Posterior vena cava (tissue), 2 donors: ENCODE measurements around the gene IFNAR2. TPM values are rescaled to one million over a fixed set of nuclear protein-coding genes. Genes with fewer than 3 reads are reported as not detected.
A peak's percentile ranks its signal among the peaks of the same experiment; 100 is the strongest.

ENCODE experiments used
- DNase-seq: peaks from one replicate; pipeline ENCODE4 v3.0.0-alpha.2; 2020; ENCODE audit warnings: low spot score
- intact Hi-C, 2 donors: fragments of 100-400 bp; cut with DNase I; formaldehyde crosslinking; loops; one replicate each; pipeline versions ENCODE4 v1.14.1 to v1.14.2; 2022 to 2023
- total RNA-seq, 2 donors: library from RNA; stranded (reverse); fragmentation: NEBNext Ultra II Directional; extraction: Animal tissue kit (Norgen Biotek cat#: 25700); gene quantifications; one replicate each; pipeline ENCODE4 v1.2.1, GENCODE V29; 2021
- donor health status: DM: yes; HTN: yes; CAD: no.
- donor health status: DM: yes; HTN: yes; CAD: no.

IFNAR2 gene
- total RNA-seq, 2 donors from 2014 or later, result 26.7 to 31.3 TPM

DNA sequence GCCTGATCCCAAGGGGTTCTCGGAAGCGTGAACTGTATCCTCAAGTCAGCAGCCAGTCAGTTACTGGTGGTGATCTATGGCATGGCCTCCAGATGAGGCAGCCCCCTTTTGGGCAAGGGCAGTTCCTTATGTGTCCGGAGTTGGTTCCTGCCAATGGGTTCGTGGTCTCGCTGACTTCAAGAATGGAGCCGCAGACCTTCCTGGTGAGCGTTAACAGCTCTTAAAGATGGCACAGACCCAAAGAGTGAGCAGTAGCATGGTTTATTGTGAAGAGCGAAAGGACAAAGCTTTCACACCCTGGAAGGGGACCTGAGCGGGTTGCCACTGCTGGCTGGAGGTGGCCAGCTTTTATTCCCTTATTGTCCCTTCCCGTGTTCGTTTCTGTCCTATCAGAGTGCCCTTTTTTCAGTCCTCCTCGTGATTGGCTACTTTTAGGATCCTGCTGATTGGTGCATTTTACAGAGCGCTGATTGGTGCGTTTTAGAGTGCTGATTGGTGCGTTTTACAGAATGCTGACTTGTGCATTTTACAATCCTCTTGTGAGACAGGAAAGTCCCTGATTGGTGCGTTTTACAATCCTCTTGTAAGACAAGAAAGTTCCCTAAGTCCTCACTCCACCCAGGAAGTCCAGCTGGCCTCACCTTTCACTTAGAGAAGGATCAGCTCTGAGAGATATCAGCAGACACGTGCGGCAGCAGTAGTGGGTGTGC, 27.5 kb downstream of the IFNAR2 start:
- no peak for DNase-seq
- intact Hi-C loops, result no loop called here

GRCh38 chr21:33258475-33258874, 28.7 kb downstream of the IFNAR2 start:
- intact Hi-C loops, result no loop called here
- no peak for DNase-seq

DNA sequence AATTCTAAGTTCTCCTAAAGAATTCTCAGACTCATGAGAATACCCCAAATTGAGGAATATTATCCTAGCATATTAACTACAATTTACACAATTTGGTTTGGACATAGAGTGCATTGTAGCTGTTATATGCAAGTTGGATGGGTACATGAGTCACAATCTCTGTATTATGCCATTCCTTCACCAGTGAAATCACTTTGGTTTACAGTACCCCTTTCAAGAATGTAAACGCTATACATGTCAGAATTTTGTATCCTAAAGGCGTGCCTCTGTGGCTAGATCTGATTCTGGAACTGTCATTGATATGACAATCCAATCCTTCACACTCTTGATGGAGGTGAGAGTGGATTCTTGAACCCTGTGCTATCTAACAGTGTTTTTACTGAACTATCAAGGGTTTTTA, 29.7 kb downstream of the IFNAR2 start:
- intact Hi-C loops, result no loop called here
- no peak for DNase-seq

- no peak for DNase-seq
- intact Hi-C loops, result no loop called here
Measured at GRCh38 chr21:33259995-33260394, 30.3 kb downstream of the IFNAR2 start.

DNA sequence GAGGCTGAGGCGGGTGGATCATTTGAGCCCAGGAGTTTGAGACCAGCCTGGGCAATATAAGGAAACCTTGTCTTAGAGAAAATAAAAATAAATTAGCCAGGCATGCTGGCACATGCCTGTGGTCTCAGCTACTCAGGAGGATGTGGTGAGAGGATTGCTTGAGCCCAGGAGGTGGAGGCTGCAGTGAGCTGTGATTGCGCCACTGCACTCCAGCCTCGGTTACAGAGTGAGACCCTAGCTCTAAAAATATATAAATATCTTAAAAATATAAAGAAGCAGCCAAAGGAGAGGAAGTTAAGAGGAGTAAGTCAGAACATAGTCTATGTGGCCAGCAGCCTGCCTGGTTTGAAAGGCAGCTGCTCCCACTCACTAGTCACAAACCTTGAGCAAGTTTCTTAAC, 31.9 kb downstream of the IFNAR2 start:
- no peak for DNase-seq
- intact Hi-C loops, result no loop called here

- DNase-seq, result no peak
- intact Hi-C loops, result no loop called here
Measured at GRCh38 chr21:33262921-33263320, 33.2 kb downstream of the IFNAR2 start.

GRCh38 chr21:33264561-33264960, 34.8 kb downstream of the IFNAR2 start:
- intact Hi-C loops, result no loop called here
- no peak for DNase-seq

DNA sequence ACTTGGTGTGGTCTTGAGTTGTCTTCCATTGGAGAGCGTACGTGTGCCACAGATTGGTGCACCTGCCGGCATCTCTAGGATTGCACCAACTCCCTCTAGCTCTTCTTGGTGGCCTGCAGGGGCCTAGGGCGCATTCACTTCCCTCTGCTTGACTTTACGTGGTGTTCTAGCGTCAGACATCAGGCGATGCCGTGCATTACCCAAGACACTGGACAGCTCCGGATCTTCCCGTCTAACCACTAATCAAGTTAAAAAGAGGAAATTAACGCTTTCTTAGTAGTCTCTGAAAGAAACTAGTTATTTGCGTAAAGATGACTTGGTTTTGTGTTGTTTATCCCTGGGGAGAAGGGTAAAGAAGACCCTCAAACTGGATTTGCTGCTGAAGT, 35.9 kb downstream of the IFNAR2 start:
- peak; percentile 87 for DNase-seq
- intact Hi-C loops, result no loop called here

DNA sequence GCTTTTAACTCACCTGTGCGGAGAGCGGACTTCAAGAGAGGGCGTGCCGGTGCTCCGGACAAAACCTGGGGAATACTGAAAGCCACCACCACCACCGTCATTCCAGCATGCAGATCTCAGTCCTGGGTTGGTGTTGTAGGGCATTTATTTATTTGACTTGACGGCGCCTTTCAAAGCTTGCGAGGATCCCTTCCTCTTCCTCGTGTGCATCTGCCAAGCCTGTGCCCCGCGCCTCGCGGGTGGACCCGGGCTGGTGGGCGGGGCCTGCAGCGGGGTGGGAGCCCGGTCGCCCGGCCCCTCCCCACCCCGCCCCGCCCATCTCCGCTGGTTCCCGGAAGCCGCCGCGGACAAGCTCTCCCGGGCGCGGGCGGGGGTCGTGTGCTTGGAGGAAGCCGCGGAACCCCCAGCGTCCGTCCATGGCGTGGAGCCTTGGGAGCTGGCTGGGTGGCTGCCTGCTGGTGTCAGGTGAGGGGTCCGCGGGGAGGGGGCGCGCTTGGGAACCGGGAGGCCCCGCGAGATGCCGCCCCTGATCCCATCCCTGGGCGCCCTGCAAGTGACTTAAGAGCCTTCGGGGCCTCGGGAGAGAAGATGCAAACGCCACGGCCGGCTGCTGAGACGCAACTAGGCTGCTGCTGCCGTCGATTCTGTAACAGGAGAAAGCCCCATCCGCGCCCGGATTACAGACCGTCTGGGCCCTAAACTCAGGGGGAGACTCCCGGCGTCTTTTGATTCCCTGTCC, 36.5 kb downstream of the IFNAR2 start, which contains the start of gene IL10RB:
Gene IL10RB (plus strand): TSS at position 318 of the 739 bp plus-strand sequence. CDS start 99 bp downstream, at position 417.
- peak; percentile 93 for DNase-seq
- intact Hi-C loops, result no loop called here

DNA sequence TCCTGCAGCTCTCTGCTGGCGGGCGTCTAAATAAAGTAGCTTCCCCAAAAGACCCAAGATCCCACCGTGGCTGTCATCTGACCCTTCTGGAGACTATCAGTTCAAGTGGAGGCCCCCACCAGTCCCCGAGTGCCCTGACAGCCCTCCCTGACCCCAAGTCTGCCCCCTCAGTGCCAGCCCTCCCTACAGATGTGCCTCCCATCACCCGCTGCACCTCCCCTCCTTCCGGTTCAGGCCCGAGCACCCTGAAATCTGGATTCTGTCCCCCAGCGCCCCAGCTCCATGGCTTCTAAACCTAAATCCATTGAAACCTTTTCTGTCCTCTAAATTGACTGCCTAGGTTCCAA, 37.0 kb downstream of the IFNAR2 start:
- intact Hi-C loops, result no loop called here
- no peak for DNase-seq

GRCh38 chr21:33267250-33267649, 37.5 kb downstream of the IFNAR2 start:
- intact Hi-C loops, result no loop called here
- DNase-seq, result no peak

- no peak for DNase-seq
- intact Hi-C loops, result no loop called here
Measured at GRCh38 chr21:33268393-33268736, 38.6 kb downstream of the IFNAR2 start.

- intact Hi-C loops, result no loop called here
- no peak for DNase-seq
Measured at GRCh38 chr21:33268737-33269441, 39.2 kb downstream of the IFNAR2 start.

DNA sequence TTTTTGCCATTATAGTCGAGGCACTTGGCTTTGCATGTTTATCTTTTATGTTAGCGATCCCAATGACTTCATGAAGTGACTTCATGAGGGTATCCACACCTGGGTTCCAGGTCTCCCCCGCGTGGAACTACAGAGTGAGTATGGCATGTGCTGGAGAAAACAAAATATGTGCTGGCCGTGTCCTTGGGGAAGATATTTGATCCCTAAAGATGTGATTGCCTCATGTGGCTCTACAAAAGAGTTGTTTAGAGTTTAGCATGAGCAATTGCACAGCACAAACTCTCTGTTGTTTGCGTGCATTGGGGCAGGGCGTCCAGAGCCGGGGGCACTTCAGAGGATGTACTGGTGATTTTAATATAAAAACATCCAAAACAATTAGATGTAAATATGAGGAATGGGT, 41.2 kb downstream of the IFNAR2 start:
- intact Hi-C loops, result no loop called here
- DNase-seq, result no peak

DNA sequence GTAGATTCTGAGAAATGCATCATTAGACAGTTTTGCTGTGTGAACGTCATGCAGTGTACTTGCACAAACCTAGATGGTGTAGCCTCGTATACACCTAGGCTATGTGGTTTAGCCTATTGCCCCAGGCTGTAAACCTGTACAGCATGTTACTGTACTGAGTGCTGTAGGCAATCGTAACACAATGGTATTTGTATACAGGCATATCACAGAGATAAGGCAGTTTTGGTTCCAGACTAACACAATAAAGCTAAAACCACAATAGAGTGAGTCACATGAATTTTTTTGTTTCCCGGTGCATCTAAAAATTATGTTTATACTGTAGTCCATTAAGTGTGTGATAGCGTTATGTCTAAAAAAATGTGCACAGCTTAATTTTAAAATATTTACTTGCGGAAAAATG, 43.3 kb downstream of the IFNAR2 start:
- no peak for DNase-seq
- intact Hi-C loops, result no loop called here

GRCh38 chr21:33278721-33279120, 49.0 kb downstream of the IFNAR2 start:
- DNase-seq, result no peak
- intact Hi-C loops, result no loop called here

GRCh38 chr21:33279330-33279820, 49.6 kb downstream of the IFNAR2 start:
- DNase-seq, result no peak
- intact Hi-C loops, result no loop called here
